ENCODE results near the gene ERCC1.
A peak's percentile ranks its signal among the peaks of the same experiment; 100 is the strongest.

Gene ERCC1

GRCh38 chr19:45423589-45424190 is at the start of gene ERCC1:
Gene ERCC1 (minus strand): TSS chr19:45423917. CDS start chr19:45423374, 543 bp downstream.
- DNase-seq: peak; percentile 97

- DNase-seq: peak; percentile 52
Observed at GRCh38 chr19:45473367-45473681, 49.6 kb upstream of the ERCC1 start.

- DNase-seq: peak; percentile 64
Observed at GRCh38 chr19:45472563-45473366, 49.0 kb upstream of the ERCC1 start.

- no peak for DNase-seq
Observed at GRCh38 chr19:45471931-45472562, 48.3 kb upstream of the ERCC1 start.

- no peak for DNase-seq
Observed at GRCh38 chr19:45471111-45471930, 47.6 kb upstream of the ERCC1 start.

GRCh38 chr19:45470762-45471081 is 47.0 kb upstream of the ERCC1 start:
- no peak for DNase-seq

- DNase-seq: no peak
Observed at GRCh38 chr19:45469945-45470761, 46.4 kb upstream of the ERCC1 start.

- DNase-seq: peak; percentile 95
Observed at GRCh38 chr19:45469132-45469944, 45.6 kb upstream of the ERCC1 start.

GRCh38 chr19:45468803-45469131 is 45.0 kb upstream of the ERCC1 start:
- DNase-seq: no peak

- DNase-seq: no peak
Observed at GRCh38 chr19:45468159-45468651, 44.5 kb upstream of the ERCC1 start.

GRCh38 chr19:45467456-45468158 is 43.9 kb upstream of the ERCC1 start, which contains the start of gene FOSB:
Gene FOSB (plus strand): TSS chr19:45467996. CDS start chr19:45468587, 591 bp downstream.
- peak; percentile 99 for DNase-seq

- DNase-seq: no peak
Observed at GRCh38 chr19:45467115-45467455, 43.4 kb upstream of the ERCC1 start.

GRCh38 chr19:45464852-45465441 is 41.2 kb upstream of the ERCC1 start:
- no peak for DNase-seq

GRCh38 chr19:45464274-45464673 is 40.6 kb upstream of the ERCC1 start:
- DNase-seq: no peak

- DNase-seq: no peak
Observed at GRCh38 chr19:45463241-45463640, 39.5 kb upstream of the ERCC1 start.

GRCh38 chr19:45462174-45462573 is 38.5 kb upstream of the ERCC1 start:
- no peak for DNase-seq

- DNase-seq: no peak
Observed at GRCh38 chr19:45460807-45461347, 37.2 kb upstream of the ERCC1 start.

GRCh38 chr19:45457776-45458175 is 34.1 kb upstream of the ERCC1 start:
- DNase-seq: no peak

- DNase-seq: no peak
Observed at GRCh38 chr19:45456500-45456815, 32.7 kb upstream of the ERCC1 start.

Measured in eye (tissue), 1 donor.